H9 (cell line): Measurements from ENCODE around the gene AVL9. TPM values are rescaled to one million over a fixed set of nuclear protein-coding genes. Genes with fewer than 3 reads are reported as not detected.

Experiments used
- DNase-seq: peaks from one replicate; pipeline ENCODE4 v3.0.0-alpha.2; 2017
- H2AFZ ChIP-seq: one replicate; pipeline ENCODE4 v1.6.1; 2013; ENCODE audit warnings: mild to moderate bottlenecking, low read length, control low read depth, moderate library complexity
- H2AK5ac ChIP-seq: 2 replicates; pipeline ENCODE4 v1.6.1; 2013; ENCODE audit warnings: low read length, control low read depth, mixed read lengths; ENCODE audit not compliant: insufficient read length
- H2BK120ac ChIP-seq: one replicate; pipeline ENCODE4 v1.6.1; 2013; ENCODE audit warnings: low read depth, mild to moderate bottlenecking, low read length, control low read depth, inconsistent platforms; ENCODE audit not compliant: poor library complexity, severe bottlenecking
- H2BK12ac ChIP-seq: 2 replicates; pipeline ENCODE4 v1.6.1; 2013; ENCODE audit warnings: low read length, control low read depth, mixed read lengths, low read depth; ENCODE audit not compliant: insufficient read length
- H2BK15ac ChIP-seq: 2 replicates; pipeline ENCODE4 v1.6.1; 2013; ENCODE audit warnings: low read depth, low read length, control low read depth
- H2BK20ac ChIP-seq: one replicate; pipeline ENCODE4 v1.6.1; 2013; ENCODE audit warnings: low read depth, mild to moderate bottlenecking, low read length, control low read depth, inconsistent platforms; ENCODE audit not compliant: poor library complexity, severe bottlenecking
- H2BK5ac ChIP-seq: 2 replicates; pipeline ENCODE4 v1.6.1; 2013; ENCODE audit warnings: low read length, control low read depth, mixed read lengths; ENCODE audit not compliant: insufficient read length
- H3K14ac ChIP-seq: 2 replicates; pipeline ENCODE4 v1.6.1; 2013; ENCODE audit warnings: low read length, control low read depth; ENCODE audit not compliant: insufficient read depth
- H3K18ac ChIP-seq: 2 replicates; pipeline ENCODE4 v1.6.1; 2013; ENCODE audit warnings: low read depth, mild to moderate bottlenecking, mixed read lengths, low read length, control low read depth; ENCODE audit not compliant: insufficient read length
- H3K23ac ChIP-seq: 2 replicates; pipeline ENCODE4 v1.6.1; 2013; ENCODE audit warnings: low read length, control low read depth, mixed read lengths, low read depth; ENCODE audit not compliant: insufficient read length
- H3K23me2 ChIP-seq: 2 replicates; pipeline ENCODE4 v1.6.1; 2013; ENCODE audit warnings: low read depth, mild to moderate bottlenecking, mixed read lengths, low read length, control low read depth; ENCODE audit not compliant: insufficient read length, poor library complexity, severe bottlenecking
- H3K27ac ChIP-seq: 2 replicates; pipeline ENCODE4 v1.5.1; 2013; ENCODE audit warnings: low read length, control low read depth, mixed read lengths, low read depth; ENCODE audit not compliant: insufficient read length
- H3K27me3 ChIP-seq: 2 replicates; pipeline ENCODE4 v1.6.1; 2013; ENCODE audit warnings: low read length, control low read depth, inconsistent platforms; ENCODE audit not compliant: insufficient read depth
- H3K4ac ChIP-seq: 2 replicates; pipeline ENCODE4 v1.6.1; 2013; ENCODE audit warnings: low read depth, mild to moderate bottlenecking, control low read depth, inconsistent platforms, low read length, moderate library complexity
- H3K4me1 ChIP-seq: 2 replicates; pipeline ENCODE4 v1.6.1; 2013; ENCODE audit warnings: low read length, control low read depth, inconsistent platforms; ENCODE audit not compliant: insufficient read depth
- H3K4me2 ChIP-seq: 2 replicates; pipeline ENCODE4 v1.6.1; 2013; ENCODE audit warnings: low read length, control low read depth, mixed read lengths; ENCODE audit not compliant: insufficient read length, insufficient read depth
- H3K56ac ChIP-seq: 2 replicates; pipeline ENCODE4 v1.6.1; 2013; ENCODE audit warnings: low read depth, mild to moderate bottlenecking, mixed read lengths, low read length, control low read depth; ENCODE audit not compliant: insufficient read length
- H3K79me1 ChIP-seq: 2 replicates; pipeline ENCODE4 v1.6.1; 2013; ENCODE audit warnings: low read depth, mild to moderate bottlenecking, moderate library complexity, low read length, control low read depth, inconsistent platforms; ENCODE audit not compliant: insufficient read depth, poor library complexity, severe bottlenecking
- H3K79me2 ChIP-seq: 2 replicates; pipeline ENCODE4 v1.6.1; 2013; ENCODE audit warnings: low read length, control low read depth, inconsistent platforms; ENCODE audit not compliant: insufficient read depth
- H3K9ac ChIP-seq: 2 replicates; pipeline ENCODE4 v1.6.1; 2013; ENCODE audit warnings: low read length, control low read depth, mixed read lengths; ENCODE audit not compliant: insufficient read length; ENCODE audit errors: extremely low read depth
- H3K9me3 ChIP-seq: one replicate; pipeline ENCODE4 v1.6.1; 2013; ENCODE audit warnings: low read depth, low read length, inconsistent platforms; ENCODE audit not compliant: control insufficient read depth
- H3T11ph ChIP-seq: one replicate; pipeline ENCODE4 v1.6.1; 2013; ENCODE audit warnings: mild to moderate bottlenecking, low read length, control low read depth, inconsistent platforms
- H4K20me1 ChIP-seq: one replicate; pipeline ENCODE4 v1.6.1; 2013; ENCODE audit not compliant: control insufficient read depth, insufficient read length, insufficient read depth
- H4K5ac ChIP-seq: 2 replicates; pipeline ENCODE4 v1.6.1; 2013; ENCODE audit warnings: low read depth, mild to moderate bottlenecking, mixed read lengths, low read length, control low read depth; ENCODE audit not compliant: insufficient read length
- H4K8ac ChIP-seq: replicated peaks from 2 replicates; pipeline ENCODE4 v1.6.1; 2013; ENCODE audit warnings: low read length, control low read depth, mixed read lengths, low read depth; ENCODE audit not compliant: insufficient read length
- H4K91ac ChIP-seq: 2 replicates; pipeline ENCODE4 v1.6.1; 2013; ENCODE audit warnings: low read depth, mild to moderate bottlenecking, moderate library complexity, mixed read lengths, low read length, control low read depth; ENCODE audit not compliant: insufficient read length
- H3K27ac Mint-ChIP-seq, 3 experiments: 2 replicates in 2 of 3; 3 replicates in 1 of 3; pipeline ENCODE4 v1.8.0; 2020 to 2021; ENCODE audit warnings: mixed read lengths in 3 of 3, mild to moderate bottlenecking in 1 of 3, moderate library complexity in 1 of 3
- H3K27me3 Mint-ChIP-seq: 2 replicates; pipeline ENCODE4 v1.8.0; 2021; ENCODE audit warnings: low read depth, mild to moderate bottlenecking, moderate library complexity, mixed read lengths
- H3K36me3 Mint-ChIP-seq, 3 experiments: 2 replicates in 2 of 3; 3 replicates in 1 of 3; pipeline ENCODE4 v1.8.0; 2020 to 2021; ENCODE audit warnings: low read depth in 3 of 3, mixed read lengths in 3 of 3; ENCODE audit not compliant: insufficient read depth in 1 of 3
- H3K4me1 Mint-ChIP-seq, 2 experiments: 2 replicates each; pipeline ENCODE4 v1.8.0; 2020; ENCODE audit warnings: mixed read lengths in 2 of 2
- H3K4me3 Mint-ChIP-seq, 2 experiments: 2 replicates in 1 of 2; 3 replicates in 1 of 2; pipeline ENCODE4 v1.8.0; 2020 to 2021; ENCODE audit warnings: mild to moderate bottlenecking in 2 of 2, mixed read lengths in 2 of 2, moderate library complexity in 1 of 2
- H3K9me3 Mint-ChIP-seq, 2 experiments: 2 replicates in 1 of 2; 3 replicates in 1 of 2; pipeline ENCODE4 v1.8.0; 2020; ENCODE audit warnings: mild to moderate bottlenecking in 2 of 2, mixed read lengths in 2 of 2, moderate library complexity in 1 of 2
- WGBS: extraction: QIAGEN DNeasy Blood & Tissue Kit; methylation state at CpG from one replicate; pipeline ENCODE4 v1.1.7; 2013; ENCODE audit warnings: missing lambda C conversion rate, low lambda C conversion rate, mixed read lengths; ENCODE audit not compliant: insufficient read length; ENCODE audit errors: extremely low coverage; 5-methylcytosine and 5-hydroxymethylcytosine counted together
- total RNA-seq: library from RNA; stranded (reverse); gene quantifications from 2 replicates; pipeline ENCODE4 v1.2.1, GENCODE V29; 2021
- TF ChIP-seq, protein P1 (sequence below): fragments of 200-600 bp; sonication (generic); conservative IDR thresholded peaks from 3 replicates; pipeline ENCODE4 v1.8.0; 2021; ENCODE audit warnings: antibody characterized with exemption, mild to moderate bottlenecking

AVL9 gene
- total RNA-seq, 1 experiment from 2014 or later: 38.7 TPM

GRCh38 chr7:32501522-32501921, 6.2 kb downstream of the AVL9 start:
- no peak overlapping the region for H2BK120ac ChIP-seq
- no peak overlapping the region for H2AFZ ChIP-seq
- H2BK15ac ChIP-seq: no peak overlapping the region
- no peak overlapping the region for H3K9ac ChIP-seq
- no peaks in the 10 kb centered on the region for H3K27me3 ChIP-seq
- no peak overlapping the region for H4K8ac ChIP-seq
- peaks cover 18 to 33% (median 28%) of the 10 kb centered on the region in 3 experiments for H3K36me3 Mint-ChIP-seq
- no peaks in the 10 kb centered on the region for H3K27me3 Mint-ChIP-seq
- no peak overlapping the region for H4K91ac ChIP-seq
- H3K9me3 ChIP-seq: no peaks in the 10 kb centered on the region
- no peak overlapping the region for H3T11ph ChIP-seq
- no peak overlapping the region for H3K18ac ChIP-seq
- WGBS: no CpG with 5 or more reads among the region's 1 CpG
- H3K4me3 Mint-ChIP-seq: no peak overlapping the region
- peaks cover 3% of the 10 kb centered on the region for H3K23me2 ChIP-seq
- H3K23ac ChIP-seq: no peak overlapping the region
- H3K27ac Mint-ChIP-seq: no peak overlapping the region
- H2AK5ac ChIP-seq: no peak overlapping the region
- no peak overlapping the region for H2BK12ac ChIP-seq
- TF ChIP-seq, protein P1, sequence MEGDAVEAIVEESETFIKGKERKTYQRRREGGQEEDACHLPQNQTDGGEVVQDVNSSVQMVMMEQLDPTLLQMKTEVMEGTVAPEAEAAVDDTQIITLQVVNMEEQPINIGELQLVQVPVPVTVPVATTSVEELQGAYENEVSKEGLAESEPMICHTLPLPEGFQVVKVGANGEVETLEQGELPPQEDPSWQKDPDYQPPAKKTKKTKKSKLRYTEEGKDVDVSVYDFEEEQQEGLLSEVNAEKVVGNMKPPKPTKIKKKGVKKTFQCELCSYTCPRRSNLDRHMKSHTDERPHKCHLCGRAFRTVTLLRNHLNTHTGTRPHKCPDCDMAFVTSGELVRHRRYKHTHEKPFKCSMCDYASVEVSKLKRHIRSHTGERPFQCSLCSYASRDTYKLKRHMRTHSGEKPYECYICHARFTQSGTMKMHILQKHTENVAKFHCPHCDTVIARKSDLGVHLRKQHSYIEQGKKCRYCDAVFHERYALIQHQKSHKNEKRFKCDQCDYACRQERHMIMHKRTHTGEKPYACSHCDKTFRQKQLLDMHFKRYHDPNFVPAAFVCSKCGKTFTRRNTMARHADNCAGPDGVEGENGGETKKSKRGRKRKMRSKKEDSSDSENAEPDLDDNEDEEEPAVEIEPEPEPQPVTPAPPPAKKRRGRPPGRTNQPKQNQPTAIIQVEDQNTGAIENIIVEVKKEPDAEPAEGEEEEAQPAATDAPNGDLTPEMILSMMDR: no peak
- no peak overlapping the region for H3K14ac ChIP-seq
- peaks cover 24 to 30% of the 10 kb centered on the region in 2 experiments for H3K4me1 Mint-ChIP-seq
- no peak overlapping the region for H3K4ac ChIP-seq
- H2BK20ac ChIP-seq: no peak overlapping the region
- H3K4me1 ChIP-seq: peaks cover 2% of the 10 kb centered on the region; the same call in 1 of the 2 replicates
- H3K27ac ChIP-seq: no peak overlapping the region
- no peak for DNase-seq
- peaks cover 31% of the 10 kb centered on the region; the same call in 1 of the 2 replicates for H3K79me2 ChIP-seq
- no peaks in the 10 kb centered on the region for H3K79me1 ChIP-seq
- no peak overlapping the region for H3K4me2 ChIP-seq
- H4K20me1 ChIP-seq: no peaks in the 10 kb centered on the region
- H4K5ac ChIP-seq: no peak overlapping the region
- H2BK5ac ChIP-seq: no peak overlapping the region
- peaks cover 6 to 8% of the 10 kb centered on the region in 2 experiments; a peak in 3 of 5 replicates for H3K9me3 Mint-ChIP-seq
- H3K56ac ChIP-seq: no peak overlapping the region
